ENCODE data around the gene SLCO3A1.

Gene SLCO3A1

DNA sequence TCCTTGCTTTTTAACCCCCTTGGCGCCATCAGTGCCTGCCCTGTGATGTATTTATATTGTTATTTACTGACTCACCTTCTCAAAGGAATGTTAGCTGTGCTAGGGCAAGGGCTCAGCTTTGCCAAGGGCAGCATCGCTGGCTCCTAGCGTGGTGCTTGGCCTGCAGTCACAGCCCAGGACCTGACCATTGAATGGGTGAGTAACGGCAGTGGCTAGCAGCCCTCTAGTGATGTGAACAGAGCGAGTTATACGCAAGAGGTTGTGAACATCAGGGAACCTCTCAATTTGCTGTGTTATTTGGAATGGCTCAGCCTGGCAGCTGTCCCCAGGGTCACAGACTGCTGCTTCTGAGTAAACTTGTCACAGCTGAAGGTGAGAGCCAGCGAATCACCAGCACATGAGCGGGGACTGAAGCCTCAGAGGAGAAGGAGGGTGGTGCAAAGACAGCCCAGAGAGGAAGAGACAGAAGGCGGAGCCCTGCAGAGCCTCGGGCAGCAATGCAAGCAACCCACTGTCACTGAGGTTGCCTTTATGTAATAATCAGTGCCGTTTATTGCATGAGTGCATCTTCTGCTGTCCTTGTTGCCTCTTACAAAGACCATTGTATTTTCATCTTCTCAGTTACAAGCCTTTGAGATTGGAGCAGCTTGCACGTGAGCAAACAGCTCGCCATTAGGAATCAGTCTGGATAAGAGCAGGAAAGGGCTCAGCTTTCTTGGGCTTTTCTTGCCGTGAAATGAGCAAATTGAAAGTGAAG is 158.3 kb downstream of the SLCO3A1 start:
- DNase-seq = no peak

DNA sequence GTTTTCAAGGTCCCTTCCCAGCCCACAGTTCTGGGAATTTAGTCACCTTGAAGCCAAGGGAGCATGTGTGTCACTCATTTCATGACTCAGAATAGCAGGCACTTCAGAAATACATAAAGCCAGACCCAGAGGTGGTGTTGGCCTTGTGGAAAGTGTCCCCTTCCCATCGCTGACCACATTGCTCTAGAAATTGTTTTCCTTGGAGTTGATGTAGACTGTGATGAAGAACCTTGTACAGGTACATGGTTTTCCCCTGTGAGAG is 158.8 kb downstream of the SLCO3A1 start:
- DNase-seq = no peak

DNA sequence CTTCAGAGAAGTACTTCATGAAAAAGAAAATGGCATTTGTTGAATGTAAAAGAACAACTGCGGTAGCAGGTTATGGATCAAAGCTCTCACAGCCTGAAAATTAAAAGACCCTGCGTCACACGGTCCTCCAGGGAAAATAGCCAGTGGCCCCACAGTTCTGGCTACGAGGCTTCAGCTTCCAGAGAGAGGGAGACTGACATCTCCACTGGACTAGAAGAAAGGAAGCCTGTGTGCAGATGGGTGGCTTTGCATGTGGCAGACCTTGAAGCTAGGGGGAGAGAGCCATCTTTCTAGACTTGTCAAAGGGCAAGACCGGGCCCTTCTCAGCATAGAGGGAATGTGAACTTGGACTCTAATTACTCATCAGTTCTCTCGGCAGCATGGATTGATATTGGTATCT is 159.4 kb downstream of the SLCO3A1 start:
- DNase-seq = no peak

DNA sequence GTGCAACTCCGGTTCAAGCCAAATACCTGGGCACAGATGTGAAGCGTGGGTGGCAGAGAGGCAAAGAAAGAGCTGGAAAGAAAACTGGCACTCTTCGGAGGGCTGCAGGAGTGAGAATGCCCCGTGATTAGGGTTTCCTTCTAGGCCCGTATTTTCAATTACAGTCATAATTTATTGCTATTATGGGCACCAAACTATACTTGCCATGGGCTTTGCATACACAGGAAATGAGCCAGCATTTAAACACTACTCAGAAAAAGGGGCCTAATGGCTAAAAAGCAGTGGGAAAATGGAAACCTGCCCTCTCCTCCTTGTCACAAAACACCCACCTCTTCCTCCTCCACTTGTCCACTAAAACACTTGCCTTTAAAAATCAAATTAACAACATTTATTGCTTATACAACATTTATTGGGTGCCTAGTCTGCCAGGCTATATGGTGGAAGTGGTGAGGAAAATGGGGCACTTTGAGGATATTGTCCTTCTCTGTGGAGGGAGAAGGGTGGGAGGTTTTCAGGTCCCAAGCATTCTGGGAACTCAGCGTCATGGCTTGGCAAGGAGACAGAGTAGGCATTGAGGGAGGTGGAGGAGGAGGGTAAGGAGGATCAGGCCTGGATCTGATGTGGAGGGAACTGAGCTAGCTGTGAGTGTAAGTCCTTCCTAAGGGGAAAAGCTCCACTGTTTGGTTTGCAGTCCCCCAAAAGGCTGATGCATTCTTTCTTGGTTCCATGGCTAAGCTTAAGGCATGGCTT is 160.9 kb downstream of the SLCO3A1 start:
- DNase-seq = no peak

DNA sequence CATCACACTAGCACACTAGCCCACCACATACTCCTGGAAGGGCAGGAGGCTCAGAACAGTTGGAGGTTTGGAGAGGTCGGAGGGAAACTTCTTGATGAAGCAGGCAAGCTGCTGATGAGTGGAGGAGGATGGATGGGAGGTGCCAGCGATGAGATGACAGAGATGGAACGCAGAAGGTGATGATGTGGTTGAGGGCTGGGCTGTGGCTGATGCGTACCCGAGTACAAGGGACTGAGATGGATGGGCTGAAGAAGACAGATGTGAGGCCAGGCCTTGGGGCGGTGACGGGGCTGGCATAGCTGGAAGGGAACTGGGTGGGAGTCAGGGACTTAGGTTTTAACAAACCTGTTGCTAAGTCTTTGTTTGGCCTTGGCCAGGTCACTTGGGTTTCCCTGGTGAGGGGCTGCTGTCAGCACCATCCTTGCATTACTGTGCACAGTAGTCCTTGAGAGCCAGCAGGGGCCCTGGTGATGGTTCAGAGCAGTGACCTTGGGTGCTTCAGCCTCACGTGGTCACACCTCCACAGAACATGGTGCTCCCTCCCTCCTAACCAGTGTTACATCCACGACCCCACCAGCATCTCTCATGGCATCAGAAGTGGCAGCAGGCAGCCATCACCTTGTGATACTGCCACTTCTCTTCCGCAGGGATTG is 164.5 kb downstream of the SLCO3A1 start:
- DNase-seq = no peak

DNA sequence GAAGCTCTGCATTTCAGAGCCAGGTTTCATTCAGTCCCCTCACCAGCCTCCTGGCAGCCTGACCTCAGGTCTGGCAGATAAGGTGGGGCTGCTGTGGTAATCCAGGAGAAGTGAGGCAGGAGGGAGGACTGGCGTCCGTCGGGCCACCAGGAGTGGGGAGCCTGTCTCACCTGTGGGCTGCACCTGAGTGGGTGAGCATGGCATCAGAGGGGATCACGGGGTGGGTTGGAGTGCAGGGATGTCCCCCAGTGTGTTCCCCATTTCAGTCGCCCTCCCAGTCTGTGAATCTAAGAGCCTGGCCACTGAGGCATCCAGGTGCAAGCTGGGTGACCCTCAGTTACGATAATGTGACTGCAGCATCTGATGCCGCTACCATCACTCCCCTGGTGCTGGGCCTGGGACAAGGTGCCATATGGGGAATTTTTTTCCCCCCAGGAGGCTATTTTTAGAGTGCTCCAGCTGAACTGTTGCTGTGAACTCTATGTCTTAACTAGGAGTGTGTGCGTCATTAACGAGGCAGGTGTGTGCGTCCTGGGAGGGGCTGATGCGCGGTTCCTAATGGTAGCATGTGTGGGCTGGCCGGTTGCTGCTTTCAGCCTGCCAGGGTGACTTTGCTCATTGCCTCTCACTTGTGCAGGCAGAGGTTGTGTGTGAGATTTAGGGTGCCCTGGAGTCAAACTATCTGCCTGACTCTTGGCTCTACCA is 165.2 kb downstream of the SLCO3A1 start:
- no peak for DNase-seq

DNA sequence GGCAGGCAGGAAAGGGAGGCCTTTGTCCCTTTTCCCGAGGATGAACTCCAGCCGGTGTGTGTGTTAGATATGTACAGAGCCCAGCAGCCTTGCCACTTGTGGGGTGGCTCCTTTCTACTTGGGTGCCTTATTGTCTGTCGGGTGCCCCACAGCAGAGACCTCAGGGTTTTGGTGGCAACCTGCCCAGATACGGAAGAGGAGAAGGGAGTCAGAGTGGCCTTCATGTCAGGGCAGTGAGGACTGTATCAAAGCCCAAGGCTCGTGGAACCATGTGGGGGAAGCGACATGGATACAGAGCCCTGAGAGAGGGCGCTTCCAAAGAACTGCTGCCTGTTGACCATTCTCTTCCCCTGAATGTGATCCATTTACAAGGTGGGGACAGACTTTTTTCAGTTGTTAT is 166.2 kb downstream of the SLCO3A1 start:
- no peak for DNase-seq

DNA sequence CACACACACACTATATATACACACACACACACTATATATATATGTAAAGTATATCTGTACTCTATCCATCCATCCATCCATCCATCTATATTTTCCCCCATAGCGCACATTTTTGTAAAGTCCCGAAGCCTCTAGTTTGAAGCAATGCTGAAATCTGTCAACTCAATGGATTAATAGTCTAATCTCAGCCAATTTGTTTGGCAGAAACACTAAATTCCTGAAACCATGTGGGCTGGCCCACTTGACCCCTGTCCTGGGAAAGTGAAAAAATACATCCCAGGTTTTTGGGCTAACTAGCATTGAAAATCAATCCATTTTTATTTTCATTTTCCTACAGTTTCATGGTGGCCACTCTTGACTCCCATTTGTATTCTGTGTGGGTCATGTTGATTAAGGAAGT is 166.7 kb downstream of the SLCO3A1 start:
- DNase-seq = no peak

DNA sequence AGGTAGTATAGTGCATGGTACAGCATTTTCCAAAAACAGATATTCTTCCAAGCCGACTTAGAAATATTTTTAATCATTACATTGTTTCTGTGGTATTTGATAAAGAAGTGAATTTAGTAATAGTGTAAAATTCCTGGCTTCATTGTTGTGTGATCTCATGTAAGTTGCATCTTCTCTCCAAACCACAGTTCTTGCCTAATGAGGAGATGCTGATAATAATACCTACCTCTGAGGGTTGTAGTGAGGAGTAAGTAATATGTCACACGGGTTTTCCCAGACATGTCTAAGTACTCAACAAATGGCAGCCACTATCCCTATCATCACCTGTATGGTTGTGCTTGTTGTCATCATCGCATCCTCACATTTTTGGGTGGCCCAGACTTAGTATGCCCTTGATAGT is 167.3 kb downstream of the SLCO3A1 start:
- DNase-seq = no peak

DNA sequence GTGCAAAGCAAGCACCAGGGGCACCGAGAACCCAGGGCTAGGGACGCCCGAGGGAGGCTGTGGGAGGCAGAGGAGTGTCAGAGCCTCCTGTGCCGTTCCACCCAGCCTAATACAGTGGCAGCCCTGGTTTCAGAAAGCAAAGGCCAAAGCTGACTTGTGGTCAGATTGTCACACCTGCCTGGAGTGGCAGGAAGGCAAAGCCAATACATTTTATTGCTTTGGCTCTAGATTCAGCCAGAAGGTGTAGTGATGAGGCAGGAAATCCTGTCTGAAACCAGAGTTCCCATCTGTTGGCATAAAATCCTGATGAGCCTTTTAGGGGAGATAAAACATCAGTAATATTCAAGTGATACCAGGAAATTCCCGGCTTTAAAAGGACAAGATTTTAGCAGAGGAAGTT is 168.3 kb downstream of the SLCO3A1 start:
- DNase-seq = no peak

DNA sequence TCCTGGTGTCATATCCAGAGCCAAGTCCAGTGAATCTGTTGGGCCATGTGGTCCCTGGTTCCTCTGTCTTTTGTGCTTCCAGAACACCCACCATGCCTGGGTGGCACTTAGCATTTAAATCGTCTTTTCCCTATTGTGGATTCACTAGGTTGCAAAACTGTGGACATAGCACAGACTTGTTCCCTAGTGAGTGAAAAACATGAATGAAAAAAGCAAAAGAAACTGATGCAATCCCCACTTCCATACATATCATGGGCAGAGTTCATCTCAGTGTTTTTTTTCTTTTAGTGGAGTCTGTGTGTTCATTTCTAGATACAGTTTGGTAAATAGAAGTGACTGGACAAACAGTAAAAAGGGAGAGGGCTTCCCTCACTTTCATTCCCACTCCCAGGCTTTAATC is 170.5 kb downstream of the SLCO3A1 start:
- DNase-seq = no peak

DNA sequence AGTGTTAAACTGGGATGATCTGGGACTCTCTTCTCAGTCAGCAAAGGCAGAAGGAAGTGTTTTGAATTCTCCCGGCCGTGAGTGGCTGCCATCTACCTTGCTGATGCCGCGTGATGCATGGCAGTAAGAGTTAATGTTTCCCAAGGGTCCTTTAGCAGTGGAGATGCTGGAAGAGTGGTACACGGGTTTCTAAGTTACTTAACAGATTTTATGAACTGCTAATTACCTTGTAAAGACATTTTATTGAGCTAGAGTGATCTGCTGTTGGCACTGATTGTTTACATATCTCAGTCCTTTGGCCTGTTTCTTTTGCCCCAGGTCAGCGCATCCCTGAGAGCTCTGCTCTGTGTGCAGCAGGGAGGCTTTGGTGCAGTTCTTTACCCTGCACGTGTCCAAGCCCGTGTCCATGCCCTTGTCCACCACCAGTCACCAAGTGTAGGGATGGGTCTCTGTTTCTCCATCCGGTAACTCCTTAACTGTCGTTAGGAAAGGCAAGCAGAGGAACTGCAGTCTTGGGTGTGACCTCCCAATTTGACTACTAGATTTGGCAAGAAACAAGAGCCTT is 172.3 kb downstream of the SLCO3A1 start:
- DNase-seq = no peak

DNA sequence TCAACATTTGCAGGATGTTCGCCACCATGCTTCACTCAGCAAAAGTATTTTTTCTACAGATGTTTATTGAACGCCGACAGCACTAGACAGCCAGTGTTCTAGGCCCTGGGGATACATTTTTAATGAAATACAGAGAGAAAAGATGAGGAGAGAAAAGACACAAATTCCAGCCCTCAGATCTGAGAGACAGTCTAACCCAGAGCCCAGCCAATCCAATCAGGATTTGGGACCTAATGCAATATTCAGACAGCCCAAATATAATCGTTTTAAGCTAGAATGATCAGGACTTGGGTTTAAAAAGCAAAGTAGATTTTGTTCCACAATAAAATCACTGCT is 174.8 kb downstream of the SLCO3A1 start:
- DNase-seq = no peak

DNA sequence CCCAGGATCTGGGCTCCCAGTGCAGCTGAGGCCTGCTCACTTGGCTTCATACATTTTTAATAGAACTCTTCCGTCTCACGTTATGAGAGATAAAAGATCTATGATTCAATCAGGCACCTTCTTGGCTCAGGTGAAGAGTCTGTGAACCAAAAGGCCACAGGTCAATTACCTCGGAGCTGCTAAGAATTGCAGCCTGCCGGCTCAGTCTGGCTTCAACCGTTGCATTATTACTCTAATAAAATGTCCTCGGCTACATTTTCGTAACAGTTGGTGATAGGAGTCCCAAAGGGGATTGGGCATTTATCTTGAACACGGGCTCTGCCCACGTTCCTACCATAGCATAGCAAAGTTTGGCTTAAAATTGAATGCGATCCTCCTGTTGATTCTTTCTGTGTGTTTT is 176.3 kb downstream of the SLCO3A1 start:
- DNase-seq = no peak

DNA sequence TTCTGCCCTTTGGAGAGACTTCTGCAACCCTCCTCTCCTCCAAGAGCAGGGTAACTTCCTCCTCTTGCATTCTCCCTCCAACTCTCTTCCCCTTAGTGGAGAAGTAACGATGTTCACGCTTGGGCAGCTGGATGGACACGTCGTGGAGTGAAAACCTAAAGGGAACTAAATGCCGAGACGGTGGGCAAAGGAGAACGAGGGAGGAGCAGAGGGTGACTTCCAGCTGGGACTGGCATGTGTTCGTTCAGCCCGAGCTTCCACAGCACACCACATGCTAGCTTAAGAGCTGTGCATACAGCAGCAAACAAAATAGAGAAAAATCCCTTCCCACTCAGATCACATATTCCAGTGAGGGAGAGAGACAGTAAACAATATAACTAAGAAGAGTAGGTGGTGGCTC is 179.8 kb downstream of the SLCO3A1 start:
- no peak for DNase-seq

DNA sequence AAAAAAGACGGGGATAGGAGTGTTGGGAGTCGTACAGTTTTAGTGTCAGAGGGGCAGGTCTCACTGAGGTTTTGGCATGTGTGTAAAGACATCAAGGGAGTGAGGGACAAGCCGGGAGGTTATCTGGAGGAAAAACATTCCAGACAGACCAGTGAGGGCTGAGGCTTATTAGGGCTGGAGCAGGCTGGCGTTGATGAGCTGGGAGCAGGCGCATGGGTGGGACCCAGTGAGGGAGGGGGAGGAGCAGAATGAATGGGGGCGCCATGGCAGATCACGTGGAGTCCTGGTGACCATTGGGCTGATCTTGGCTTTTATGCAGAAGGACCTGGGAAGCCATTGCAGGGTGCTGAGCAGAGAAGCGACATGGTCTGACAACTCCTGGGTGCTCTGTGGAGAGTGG is 180.2 kb downstream of the SLCO3A1 start:
- DNase-seq = no peak

DNA sequence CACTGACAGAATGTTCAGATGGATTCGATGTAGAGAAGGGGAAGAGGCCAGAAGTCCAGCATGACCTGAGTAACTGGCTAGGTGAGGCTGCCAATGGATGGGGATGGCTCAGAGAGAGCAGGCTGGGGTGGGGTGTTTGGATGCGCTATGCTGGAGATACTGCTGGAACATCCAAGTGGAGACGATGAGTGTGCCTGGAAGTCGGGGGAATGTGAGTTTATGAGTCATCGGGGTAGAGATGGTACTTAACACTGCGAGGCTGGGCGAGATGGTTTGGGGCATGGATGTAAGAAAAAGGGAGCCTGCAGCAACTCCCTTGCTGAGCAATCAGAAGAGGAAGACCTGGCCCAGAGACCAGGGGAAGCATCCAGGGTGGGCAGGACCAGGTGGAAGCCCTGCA is 180.7 kb downstream of the SLCO3A1 start:
- DNase-seq = no peak

DNA sequence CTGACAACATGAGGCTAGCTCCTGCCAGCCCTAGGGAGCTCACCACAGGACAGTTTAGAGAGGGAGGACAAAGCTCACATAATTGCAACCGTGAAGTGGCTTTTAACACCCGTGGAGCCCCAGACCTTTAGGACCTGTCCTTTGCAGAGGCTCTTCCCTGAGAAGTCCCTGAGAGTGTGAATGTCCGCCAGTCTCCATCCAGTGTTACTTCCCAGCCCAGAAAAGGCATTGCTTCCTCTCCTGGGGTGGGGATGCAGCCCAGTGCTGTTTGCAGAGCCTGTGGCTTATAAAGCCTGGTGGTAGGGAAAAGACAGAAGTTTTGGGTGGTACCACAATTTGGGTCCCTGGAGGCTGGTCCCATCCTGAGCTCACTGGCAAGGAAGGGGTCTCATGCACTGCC is 182.0 kb downstream of the SLCO3A1 start:
- no peak for DNase-seq

DNA sequence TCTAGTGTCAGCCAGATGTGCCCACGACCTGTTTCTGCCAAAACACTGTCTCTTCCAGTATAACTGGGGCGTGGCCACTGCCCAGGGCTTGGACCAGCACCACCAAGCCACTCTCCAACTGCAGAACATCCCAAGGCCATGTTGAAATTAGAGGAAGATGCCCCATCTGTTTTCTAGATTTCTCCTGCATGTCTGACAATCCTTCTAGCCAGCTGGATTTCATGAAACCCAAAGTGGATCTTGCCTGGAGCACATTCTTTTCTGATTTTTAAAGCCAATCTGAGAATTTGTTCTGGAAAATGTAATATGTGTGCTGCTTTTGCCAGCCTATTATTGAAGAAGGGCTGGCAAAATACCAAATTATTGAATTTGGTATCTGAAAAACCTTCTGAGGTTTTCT is 182.5 kb downstream of the SLCO3A1 start:
- no peak for DNase-seq

DNA sequence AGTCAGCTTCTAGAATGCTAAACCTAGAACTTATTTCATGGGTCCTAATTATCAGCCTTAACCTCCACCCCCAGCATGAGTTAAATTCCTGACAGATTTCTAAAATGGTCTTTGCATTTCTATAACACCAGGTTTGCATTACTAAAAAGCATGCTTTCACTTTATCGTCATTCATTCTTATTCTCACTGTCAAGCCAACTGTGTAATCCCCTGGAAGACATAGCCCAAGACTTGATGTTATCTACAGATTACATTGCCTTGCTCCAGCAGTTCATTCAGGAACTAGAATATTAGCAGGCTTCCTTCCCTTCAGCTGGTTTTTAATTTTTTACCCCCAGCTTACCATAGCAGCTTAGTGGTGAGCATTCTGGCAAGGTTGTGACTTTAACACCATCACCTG is 184.0 kb downstream of the SLCO3A1 start:
- DNase-seq = no peak

DNA sequence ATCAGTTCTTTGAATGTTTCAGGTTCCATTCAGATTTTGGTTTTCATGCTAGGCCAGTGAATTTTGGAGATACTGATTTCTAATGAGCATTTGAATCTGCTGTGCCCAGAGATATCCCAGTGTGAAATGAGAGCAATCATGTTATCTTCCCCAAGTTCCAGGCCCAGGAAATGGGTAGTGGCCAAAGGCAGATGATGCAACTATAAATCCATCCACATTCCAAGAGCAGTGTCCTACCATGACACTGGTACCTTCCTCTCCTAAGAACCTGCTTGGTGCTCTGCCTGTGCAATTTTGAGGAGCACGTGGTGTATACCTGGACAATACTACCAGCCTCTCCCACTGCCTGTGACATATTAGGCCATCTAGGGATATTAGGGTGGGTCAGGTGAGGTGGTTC is 186.8 kb downstream of the SLCO3A1 start:
- no peak for DNase-seq

DNA sequence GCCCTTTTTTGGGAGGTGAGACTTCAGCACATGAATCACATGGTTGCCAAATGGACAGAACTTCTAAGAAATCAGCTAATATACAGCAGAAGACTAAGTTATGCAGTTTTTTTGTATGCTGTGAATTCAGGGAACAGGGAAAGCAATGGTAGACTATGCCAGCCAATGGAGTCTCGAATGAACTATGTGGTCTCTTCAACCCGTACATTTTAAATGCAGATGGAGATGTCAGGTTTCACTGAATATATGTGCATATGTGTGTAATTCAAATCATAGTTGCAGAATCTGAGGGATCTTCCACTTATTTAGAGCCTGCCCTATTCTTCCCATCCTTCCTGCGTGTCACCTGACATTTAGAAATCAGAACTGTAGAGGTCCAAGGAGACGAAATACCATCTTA is 187.9 kb downstream of the SLCO3A1 start:
- no peak for DNase-seq

DNA sequence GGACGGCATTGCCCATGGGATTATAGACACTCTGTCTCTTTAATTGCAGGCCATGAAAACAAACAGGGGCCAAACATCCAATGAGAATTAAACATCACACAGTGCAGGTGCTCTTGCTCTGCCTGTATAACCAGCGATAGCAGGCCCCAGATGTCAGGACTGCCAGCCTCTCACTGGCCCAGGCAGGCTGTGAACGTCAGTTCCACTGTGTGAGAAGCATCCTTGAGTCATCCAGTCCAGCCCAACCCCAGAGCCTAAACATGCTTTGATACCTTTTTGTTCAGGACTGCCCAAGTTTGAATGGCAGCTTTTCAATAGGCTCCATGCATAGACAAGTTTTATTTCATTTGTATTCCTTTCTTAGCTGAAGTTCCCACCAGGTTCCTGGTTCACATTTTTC is 189.8 kb downstream of the SLCO3A1 start:
- DNase-seq = no peak

Data from CD4-positive, alpha-beta T cell treated with Interferon gamma for 1 hour (primary cell).